Skeletal muscle satellite cell (primary cell): ENCODE data around the gene KCTD16.
A peak's percentile ranks its signal among the peaks of the same experiment; 100 is the strongest.

Experiments used
- H3K27me3 ChIP-seq: 2 replicates; pipeline ENCODE4 v1.7.0; 2013; ENCODE audit warnings: low read length; ENCODE audit not compliant: control insufficient read depth, insufficient read depth
- H3K36me3 ChIP-seq: 2 replicates; pipeline ENCODE4 v1.7.0; 2013; ENCODE audit warnings: mild to moderate bottlenecking, control low read depth, low read length; ENCODE audit not compliant: insufficient read depth
- H3K4me1 ChIP-seq: 2 replicates; pipeline ENCODE4 v1.7.0; 2013; ENCODE audit warnings: low read length; ENCODE audit not compliant: control insufficient read depth, insufficient read depth
- H3K4me2 ChIP-seq: 2 replicates; pipeline ENCODE4 v1.7.0; 2013; ENCODE audit warnings: mild to moderate bottlenecking, low read length
- H3K4me3 ChIP-seq: 2 replicates; pipeline ENCODE4 v1.7.0; 2013; ENCODE audit warnings: low read length
- H3K9ac ChIP-seq: 2 replicates; pipeline ENCODE4 v1.7.0; 2013; ENCODE audit warnings: mild to moderate bottlenecking, low read depth, low read length, moderate library complexity
- H3K9me3 ChIP-seq: replicated peaks from 2 replicates; pipeline ENCODE4 v1.7.0; 2013; ENCODE audit warnings: mild to moderate bottlenecking, control low read depth, low read length

KCTD16 gene

DNA sequence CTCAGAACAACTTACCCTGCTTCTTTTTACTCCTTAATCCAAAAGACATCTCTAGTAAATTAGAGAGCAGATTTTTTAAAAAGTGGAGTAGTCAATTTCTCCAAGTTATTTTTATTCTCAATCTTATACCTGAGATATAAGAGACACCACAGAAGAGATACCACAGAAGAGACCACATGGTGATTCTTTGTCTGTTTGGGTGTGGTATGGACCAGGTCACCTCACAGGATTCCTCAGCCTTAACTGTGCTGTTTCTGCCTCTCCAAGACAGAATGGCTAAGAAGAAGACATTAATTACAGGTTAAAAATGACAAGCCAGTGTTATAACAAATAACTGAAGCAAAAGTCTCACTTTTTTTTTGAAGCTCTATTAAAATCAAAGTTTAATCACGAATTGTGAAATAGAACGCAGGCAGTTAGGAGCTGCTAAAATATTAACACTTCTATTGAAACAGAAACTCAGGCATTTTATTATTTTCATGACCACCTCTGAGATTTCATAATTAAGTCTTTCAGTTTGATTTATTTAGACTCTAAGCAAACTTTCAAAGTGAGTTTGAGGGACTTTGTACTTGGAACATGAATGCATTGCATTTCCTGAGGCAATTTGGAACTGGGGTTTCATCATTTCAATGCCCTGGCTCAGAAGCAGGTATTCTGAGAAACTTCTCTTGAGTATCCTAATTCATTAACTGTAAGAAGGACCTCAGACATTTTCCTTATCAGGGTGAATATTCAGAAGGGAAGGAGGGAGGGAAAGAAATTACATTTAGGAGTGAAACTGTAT is 280.7 kb downstream of the KCTD16 start:
- Histone ChIP-seq H3K9me3 (no peaks in the 10 kb centered on the region), H3K4me2 (no peak overlapping the region), H3K27me3 (no peaks in the 10 kb centered on the region), H3K36me3 (no peaks in the 10 kb centered on the region), H3K4me1 (peaks cover 3% of the 10 kb centered on the region), H3K4me3 (no peak overlapping the region), H3K9ac (no peak overlapping the region)

DNA sequence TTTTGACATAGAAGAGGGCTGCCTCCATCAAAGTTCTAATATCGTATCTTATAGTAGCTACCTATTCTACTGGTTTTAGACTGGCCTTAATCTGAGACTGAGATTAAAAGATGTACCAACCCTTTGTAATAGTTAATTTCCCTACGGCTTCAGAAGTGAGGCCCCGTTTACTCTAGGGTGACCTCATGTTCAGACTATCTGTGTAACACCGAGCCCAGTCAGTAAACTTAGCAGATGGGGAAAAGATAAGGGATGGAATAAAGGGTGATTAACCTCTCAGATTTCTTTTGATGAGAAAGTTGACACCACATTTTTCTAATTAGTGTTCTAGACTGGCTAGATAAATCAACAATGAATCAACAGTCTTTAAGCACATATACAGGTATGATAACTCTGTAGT is 283.1 kb downstream of the KCTD16 start:
- H3K4me2 ChIP-seq, result no peak overlapping the region
- peaks cover 3% of the 10 kb centered on the region for H3K4me1 ChIP-seq
- no peaks in the 10 kb centered on the region for H3K27me3 ChIP-seq
- no peaks in the 10 kb centered on the region for H3K9me3 ChIP-seq
- no peak overlapping the region for H3K9ac ChIP-seq
- H3K4me3 ChIP-seq, result no peak overlapping the region
- H3K36me3 ChIP-seq, result no peaks in the 10 kb centered on the region

- H3K9me3 ChIP-seq, result no peaks in the 10 kb centered on the region
- H3K4me3 ChIP-seq, result no peak overlapping the region
- no peaks in the 10 kb centered on the region for H3K36me3 ChIP-seq
- H3K27me3 ChIP-seq, result no peaks in the 10 kb centered on the region
- no peak overlapping the region for H3K4me2 ChIP-seq
- no peak overlapping the region for H3K9ac ChIP-seq
- H3K4me1 ChIP-seq, result no peaks in the 10 kb centered on the region
Measured at GRCh38 chr5:144457160-144457559, 286.5 kb downstream of the KCTD16 start.

DNA sequence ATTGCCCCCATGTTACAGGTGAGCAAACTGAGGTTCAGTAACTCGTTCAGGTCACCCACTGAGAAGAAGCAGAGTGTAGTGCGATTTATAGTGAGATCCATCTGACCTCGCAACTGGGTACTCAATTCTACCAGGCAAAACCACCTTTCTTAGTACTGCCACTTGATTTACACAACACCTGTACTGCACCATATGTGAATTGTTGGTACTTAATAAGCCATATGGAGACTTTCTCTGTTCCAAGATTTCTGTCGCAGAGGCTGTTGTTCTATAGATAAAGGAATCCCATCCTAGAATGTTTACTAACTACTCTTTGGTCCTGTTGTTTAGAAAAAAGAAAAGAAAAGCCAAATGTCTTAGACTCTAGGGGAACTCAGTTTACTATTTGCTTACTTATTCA is 287.5 kb downstream of the KCTD16 start:
- Histone ChIP-seq H3K27me3 (no peaks in the 10 kb centered on the region), H3K4me1 (no peaks in the 10 kb centered on the region), H3K4me2 (no peak overlapping the region), H3K36me3 (no peaks in the 10 kb centered on the region), H3K4me3 (no peak overlapping the region), H3K9me3 (no peaks in the 10 kb centered on the region), H3K9ac (no peak overlapping the region)

GRCh38 chr5:144460600-144460999 is 289.9 kb downstream of the KCTD16 start:
- no peaks in the 10 kb centered on the region for H3K9me3 ChIP-seq
- H3K4me1 ChIP-seq, result no peaks in the 10 kb centered on the region
- H3K4me2 ChIP-seq, result no peak overlapping the region

GRCh38 chr5:144462577-144462976 is 291.9 kb downstream of the KCTD16 start:
- Histone ChIP-seq H3K4me1 (peaks cover 1% of the 10 kb centered on the region), H3K9me3 (no peaks in the 10 kb centered on the region), H3K9ac (no peak overlapping the region), H3K4me3 (no peak overlapping the region), H3K27me3 (no peaks in the 10 kb centered on the region), H3K4me2 (no peak overlapping the region), H3K36me3 (no peaks in the 10 kb centered on the region)

More at GRCh38 chr5:144460600-144460999, 289.9 kb downstream of the KCTD16 start:
- no peak overlapping the region for H3K4me3 ChIP-seq
- no peaks in the 10 kb centered on the region for H3K27me3 ChIP-seq
- no peak overlapping the region for H3K9ac ChIP-seq
- H3K36me3 ChIP-seq, result no peaks in the 10 kb centered on the region

- H3K4me1 ChIP-seq, result peaks cover 11% of the 10 kb centered on the region
- no peak overlapping the region for H3K9ac ChIP-seq
- H3K27me3 ChIP-seq, result no peaks in the 10 kb centered on the region
- H3K36me3 ChIP-seq, result no peaks in the 10 kb centered on the region
- H3K4me2 ChIP-seq, result no peak overlapping the region
- no peak overlapping the region for H3K4me3 ChIP-seq
- no peaks in the 10 kb centered on the region for H3K9me3 ChIP-seq
Measured at GRCh38 chr5:144463481-144464223, 293.0 kb downstream of the KCTD16 start.

GRCh38 chr5:144464306-144464705 is 293.6 kb downstream of the KCTD16 start:
- Histone ChIP-seq H3K36me3 (no peaks in the 10 kb centered on the region), H3K4me1 (peaks cover 17% of the 10 kb centered on the region), H3K27me3 (no peaks in the 10 kb centered on the region), H3K9ac (no peak overlapping the region), H3K4me2 (no peak overlapping the region), H3K4me3 (no peak overlapping the region), H3K9me3 (no peaks in the 10 kb centered on the region)

DNA sequence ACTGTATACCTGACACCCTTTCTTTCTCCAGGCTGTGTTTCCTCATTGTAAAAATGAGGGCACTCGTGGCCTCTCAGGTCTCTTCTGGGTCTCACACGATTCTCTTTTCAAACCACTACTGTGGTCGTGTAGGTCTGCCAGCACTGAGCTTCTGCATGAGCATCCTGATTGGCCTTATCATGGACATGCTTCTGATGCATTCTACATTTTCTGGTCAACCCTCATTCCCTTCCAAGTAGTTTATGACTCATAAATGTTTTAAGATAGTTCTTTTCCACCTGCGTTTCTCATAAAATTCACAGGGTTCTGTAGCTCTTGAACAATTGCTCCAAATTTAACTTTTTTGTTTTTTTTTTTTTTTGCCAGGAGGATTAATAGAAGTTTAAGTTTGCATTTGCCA is 294.8 kb downstream of the KCTD16 start:
- Histone ChIP-seq H3K9me3 (no peaks in the 10 kb centered on the region), H3K9ac (no peak overlapping the region), H3K36me3 (no peaks in the 10 kb centered on the region), H3K27me3 (no peaks in the 10 kb centered on the region), H3K4me2 (no peak overlapping the region), H3K4me1 (peaks cover 22% of the 10 kb centered on the region), H3K4me3 (no peak overlapping the region)

GRCh38 chr5:144467792-144468191 is 297.1 kb downstream of the KCTD16 start:
- no peaks in the 10 kb centered on the region for H3K27me3 ChIP-seq
- H3K9ac ChIP-seq, result no peak overlapping the region
- no peaks in the 10 kb centered on the region for H3K9me3 ChIP-seq
- H3K4me2 ChIP-seq, result peak overlapping the region; percentile 42
- H3K4me1 ChIP-seq, result peaks cover 22% of the 10 kb centered on the region
- no peaks in the 10 kb centered on the region for H3K36me3 ChIP-seq
- H3K4me3 ChIP-seq, result no peak overlapping the region

- Histone ChIP-seq H3K4me2 (peak overlapping the region; percentile 30), H3K9me3 (no peaks in the 10 kb centered on the region), H3K4me3 (no peak overlapping the region), H3K27me3 (no peaks in the 10 kb centered on the region), H3K9ac (peak overlapping the region; percentile 59), H3K4me1 (peaks cover 22% of the 10 kb centered on the region), H3K36me3 (no peaks in the 10 kb centered on the region)
Measured at GRCh38 chr5:144468571-144468970, 297.9 kb downstream of the KCTD16 start.
